GM12878 (cell line): ENCODE results near the gene NFKB2. TPM values are rescaled to one million over a fixed set of nuclear protein-coding genes. Genes with fewer than 3 reads are reported as not detected.
A peak's percentile ranks its signal among the peaks of the same experiment; 100 is the strongest.

Experiments
- CHD4 ChIP-seq: fragments of 200-600 bp; sonication (generic); IDR thresholded peaks from 2 replicates; pipeline ENCODE4 v1.6.1; 2016; ENCODE audit warnings: mild to moderate bottlenecking
- MEF2B ChIP-seq: fragments of 450-650 bp; IDR thresholded peaks from 2 replicates; pipeline ENCODE4 v1.6.1; 2018; ENCODE audit warnings: mild to moderate bottlenecking, moderate library complexity; ENCODE audit not compliant: partially characterized antibody, poor library complexity, severe bottlenecking
- MTA2 ChIP-seq: fragments of 450-650 bp; IDR thresholded peaks from 2 replicates; pipeline ENCODE4 v1.6.1; 2016; ENCODE audit warnings: low read depth, mild to moderate bottlenecking, moderate library complexity
- MXI1 ChIP-seq: fragments of 150-350 bp; IDR thresholded peaks from 2 replicates; pipeline ENCODE4 v1.6.1; 2011; ENCODE audit warnings: low read depth, mild to moderate bottlenecking, inconsistent platforms, low read length, improper control_type of control experiment
- MYC ChIP-seq: IDR thresholded peaks from 2 replicates; pipeline ENCODE4 v1.6.1; 2011; ENCODE audit warnings: mild to moderate bottlenecking, low read length, moderate library complexity, inconsistent platforms; ENCODE audit not compliant: insufficient read depth, insufficient replicate concordance, insufficient read length, severe bottlenecking
- PAX5 ChIP-seq: IDR thresholded peaks from 2 replicates; pipeline ENCODE4 v1.6.1; 2011; ENCODE audit warnings: low read depth, low read length, borderline replicate concordance
- PML ChIP-seq: IDR thresholded peaks from 2 replicates; pipeline ENCODE4 v1.6.1; 2012; ENCODE audit warnings: low read length, inconsistent platforms
- POLR2AphosphoS2 ChIP-seq: IDR thresholded peaks from 2 replicates; pipeline ENCODE4 v1.6.1; 2011; ENCODE audit warnings: low read depth, mild to moderate bottlenecking, low read length, improper control_type of control experiment, moderate library complexity
- SIX5 ChIP-seq: IDR thresholded peaks from 2 replicates; pipeline ENCODE4 v1.6.1; 2011; ENCODE audit warnings: mild to moderate bottlenecking, low read depth, low read length, moderate library complexity; ENCODE audit not compliant: severe bottlenecking
- polyA plus RNA-seq, 11 experiments: library from polyadenylated mRNA; depleted of rRNA in 4 of 11; unstranded in 6 of 11; stranded (reverse) in 5 of 11; fragments of >200 nt; fragmentation: Nextera tagmentation in 4 of 11; fragmentation: Illumina TruSeq in 1 of 11; extraction: Ambion mirVana in 4 of 11; extraction: Trizol in 1 of 11; gene quantifications; 1 replicate in 1 of 11; 2 replicates in 10 of 11; pipeline versions ENCODE4 v1.2.1 to v1.2.3, GENCODE V29; 2011 to 2016; ENCODE audit warnings: inconsistent platforms in 2 of 11, missing spikeins in 2 of 11, low read depth in 1 of 11
- total RNA-seq, 4 experiments: library from RNA; depleted of rRNA in 3 of 4; stranded (reverse); fragments of >200 nt in 3 of 4; fragmentation: Illumina TruSeq in 1 of 4; extraction: Trizol in 1 of 4; gene quantifications; 2 replicates each; pipeline versions ENCODE4 v1.2.1 to v1.2.3, GENCODE V29; 2013 to 2021
- TF ChIP-seq, protein P1 (sequence below): IDR thresholded peaks from 2 replicates; pipeline ENCODE4 v1.6.1; 2011; ENCODE audit warnings: borderline replicate concordance, low read depth, mild to moderate bottlenecking, moderate library complexity, mixed read lengths, low read length; ENCODE audit not compliant: insufficient read depth; ENCODE audit errors: extremely low read length
- TF ChIP-seq, protein P2 (sequence below): fragments of 450-650 bp; IDR thresholded peaks from 2 replicates; pipeline ENCODE4 v1.6.1; 2016; ENCODE audit warnings: mild to moderate bottlenecking
- TF ChIP-seq, protein P3 (sequence below): fragments of 450-650 bp; IDR thresholded peaks from 2 replicates; pipeline ENCODE4 v1.6.1; 2018; ENCODE audit warnings: mild to moderate bottlenecking, low read depth, moderate library complexity; ENCODE audit not compliant: partially characterized antibody
- TF ChIP-seq, protein P4 (sequence below): fragments of 450-650 bp; conservative IDR thresholded peaks from 2 replicates; pipeline ENCODE4 v1.6.1; 2017; ENCODE audit warnings: mild to moderate bottlenecking, moderate library complexity
- TF ChIP-seq, protein P5 (sequence below): fragments of 450-650 bp; IDR thresholded peaks from 2 replicates; pipeline ENCODE4 v1.6.1; 2017; ENCODE audit warnings: mild to moderate bottlenecking, moderate library complexity

The NFKB2 gene
- total and polyA plus RNA-seq, 10 of the 15 experiments (the other 5 are each of a cell fraction or from before 2014, with no cell fraction given) = 0.56 to 144 (median 49.4) TPM

DNA sequence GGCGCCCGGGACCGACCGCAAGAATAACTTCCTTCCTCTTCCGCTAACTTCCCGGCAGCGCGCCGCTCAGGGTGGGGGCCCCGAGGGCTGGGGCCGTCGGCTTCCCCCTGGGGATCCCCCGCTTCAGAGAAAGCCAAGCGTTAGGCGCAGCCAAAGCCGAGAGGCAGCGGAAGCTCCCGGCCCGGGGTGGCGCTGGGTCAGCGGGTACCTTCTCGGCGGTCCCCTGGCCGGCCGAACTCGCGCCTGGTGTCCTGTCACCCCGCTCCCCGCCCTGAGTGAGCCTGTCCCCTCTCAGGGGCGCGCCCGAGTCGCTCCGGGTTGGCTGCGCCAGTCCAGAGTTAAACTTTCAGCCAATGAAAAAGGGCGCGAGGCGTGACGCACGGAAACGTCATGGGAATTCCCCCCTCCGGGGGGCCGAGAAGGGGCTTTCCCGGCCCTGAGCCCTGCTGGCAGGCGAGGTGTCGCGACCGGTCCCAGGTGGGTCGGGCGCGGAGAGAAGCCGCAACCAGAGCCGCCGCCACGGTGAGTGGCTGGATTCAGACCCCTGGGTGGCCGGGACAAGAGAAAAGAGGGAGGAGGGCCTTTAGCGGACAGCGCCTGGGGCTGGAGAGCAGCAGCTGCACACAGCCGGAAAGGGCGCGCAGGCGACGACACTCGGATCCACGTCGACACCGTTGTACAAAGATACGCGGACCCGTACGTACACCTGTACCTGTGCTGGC lies 1.3 kb upstream of the NFKB2 start (continued):
- TF ChIP-seq POLR2AphosphoS2 (peak; percentile 88), MEF2B (peak; percentile 41), MXI1 (no peak; the same call in 1 of the 2 replicates), PML (no peak), CHD4 (no peak), MYC (peak; percentile 54), MTA2 (peak; percentile 36; the same call in 1 of the 2 replicates), SIX5 (no peak), PAX5 (no peak; the same call in 1 of the 2 replicates)
- TF ChIP-seq, protein P1, sequence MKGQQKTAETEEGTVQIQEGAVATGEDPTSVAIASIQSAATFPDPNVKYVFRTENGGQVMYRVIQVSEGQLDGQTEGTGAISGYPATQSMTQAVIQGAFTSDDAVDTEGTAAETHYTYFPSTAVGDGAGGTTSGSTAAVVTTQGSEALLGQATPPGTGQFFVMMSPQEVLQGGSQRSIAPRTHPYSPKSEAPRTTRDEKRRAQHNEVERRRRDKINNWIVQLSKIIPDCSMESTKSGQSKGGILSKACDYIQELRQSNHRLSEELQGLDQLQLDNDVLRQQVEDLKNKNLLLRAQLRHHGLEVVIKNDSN = no peak
- TF ChIP-seq, protein P2, sequence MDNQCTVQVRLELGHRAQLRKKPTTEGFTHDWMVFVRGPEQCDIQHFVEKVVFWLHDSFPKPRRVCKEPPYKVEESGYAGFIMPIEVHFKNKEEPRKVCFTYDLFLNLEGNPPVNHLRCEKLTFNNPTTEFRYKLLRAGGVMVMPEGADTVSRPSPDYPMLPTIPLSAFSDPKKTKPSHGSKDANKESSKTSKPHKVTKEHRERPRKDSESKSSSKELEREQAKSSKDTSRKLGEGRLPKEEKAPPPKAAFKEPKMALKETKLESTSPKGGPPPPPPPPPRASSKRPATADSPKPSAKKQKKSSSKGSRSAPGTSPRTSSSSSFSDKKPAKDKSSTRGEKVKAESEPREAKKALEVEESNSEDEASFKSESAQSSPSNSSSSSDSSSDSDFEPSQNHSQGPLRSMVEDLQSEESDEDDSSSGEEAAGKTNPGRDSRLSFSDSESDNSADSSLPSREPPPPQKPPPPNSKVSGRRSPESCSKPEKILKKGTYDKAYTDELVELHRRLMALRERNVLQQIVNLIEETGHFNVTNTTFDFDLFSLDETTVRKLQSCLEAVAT = peak; percentile 36; the same call in 1 of the 2 replicates
- TF ChIP-seq, protein P3, sequence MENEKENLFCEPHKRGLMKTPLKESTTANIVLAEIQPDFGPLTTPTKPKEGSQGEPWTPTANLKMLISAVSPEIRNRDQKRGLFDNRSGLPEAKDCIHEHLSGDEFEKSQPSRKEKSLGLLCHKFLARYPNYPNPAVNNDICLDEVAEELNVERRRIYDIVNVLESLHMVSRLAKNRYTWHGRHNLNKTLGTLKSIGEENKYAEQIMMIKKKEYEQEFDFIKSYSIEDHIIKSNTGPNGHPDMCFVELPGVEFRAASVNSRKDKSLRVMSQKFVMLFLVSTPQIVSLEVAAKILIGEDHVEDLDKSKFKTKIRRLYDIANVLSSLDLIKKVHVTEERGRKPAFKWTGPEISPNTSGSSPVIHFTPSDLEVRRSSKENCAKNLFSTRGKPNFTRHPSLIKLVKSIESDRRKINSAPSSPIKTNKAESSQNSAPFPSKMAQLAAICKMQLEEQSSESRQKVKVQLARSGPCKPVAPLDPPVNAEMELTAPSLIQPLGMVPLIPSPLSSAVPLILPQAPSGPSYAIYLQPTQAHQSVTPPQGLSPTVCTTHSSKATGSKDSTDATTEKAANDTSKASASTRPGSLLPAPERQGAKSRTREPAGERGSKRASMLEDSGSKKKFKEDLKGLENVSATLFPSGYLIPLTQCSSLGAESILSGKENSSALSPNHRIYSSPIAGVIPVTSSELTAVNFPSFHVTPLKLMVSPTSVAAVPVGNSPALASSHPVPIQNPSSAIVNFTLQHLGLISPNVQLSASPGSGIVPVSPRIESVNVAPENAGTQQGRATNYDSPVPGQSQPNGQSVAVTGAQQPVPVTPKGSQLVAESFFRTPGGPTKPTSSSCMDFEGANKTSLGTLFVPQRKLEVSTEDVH = no peak
- TF ChIP-seq, protein P4, sequence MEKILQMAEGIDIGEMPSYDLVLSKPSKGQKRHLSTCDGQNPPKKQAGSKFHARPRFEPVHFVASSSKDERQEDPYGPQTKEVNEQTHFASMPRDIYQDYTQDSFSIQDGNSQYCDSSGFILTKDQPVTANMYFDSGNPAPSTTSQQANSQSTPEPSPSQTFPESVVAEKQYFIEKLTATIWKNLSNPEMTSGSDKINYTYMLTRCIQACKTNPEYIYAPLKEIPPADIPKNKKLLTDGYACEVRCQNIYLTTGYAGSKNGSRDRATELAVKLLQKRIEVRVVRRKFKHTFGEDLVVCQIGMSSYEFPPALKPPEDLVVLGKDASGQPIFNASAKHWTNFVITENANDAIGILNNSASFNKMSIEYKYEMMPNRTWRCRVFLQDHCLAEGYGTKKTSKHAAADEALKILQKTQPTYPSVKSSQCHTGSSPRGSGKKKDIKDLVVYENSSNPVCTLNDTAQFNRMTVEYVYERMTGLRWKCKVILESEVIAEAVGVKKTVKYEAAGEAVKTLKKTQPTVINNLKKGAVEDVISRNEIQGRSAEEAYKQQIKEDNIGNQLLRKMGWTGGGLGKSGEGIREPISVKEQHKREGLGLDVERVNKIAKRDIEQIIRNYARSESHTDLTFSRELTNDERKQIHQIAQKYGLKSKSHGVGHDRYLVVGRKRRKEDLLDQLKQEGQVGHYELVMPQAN = peak; percentile 83
- TF ChIP-seq, protein P5, sequence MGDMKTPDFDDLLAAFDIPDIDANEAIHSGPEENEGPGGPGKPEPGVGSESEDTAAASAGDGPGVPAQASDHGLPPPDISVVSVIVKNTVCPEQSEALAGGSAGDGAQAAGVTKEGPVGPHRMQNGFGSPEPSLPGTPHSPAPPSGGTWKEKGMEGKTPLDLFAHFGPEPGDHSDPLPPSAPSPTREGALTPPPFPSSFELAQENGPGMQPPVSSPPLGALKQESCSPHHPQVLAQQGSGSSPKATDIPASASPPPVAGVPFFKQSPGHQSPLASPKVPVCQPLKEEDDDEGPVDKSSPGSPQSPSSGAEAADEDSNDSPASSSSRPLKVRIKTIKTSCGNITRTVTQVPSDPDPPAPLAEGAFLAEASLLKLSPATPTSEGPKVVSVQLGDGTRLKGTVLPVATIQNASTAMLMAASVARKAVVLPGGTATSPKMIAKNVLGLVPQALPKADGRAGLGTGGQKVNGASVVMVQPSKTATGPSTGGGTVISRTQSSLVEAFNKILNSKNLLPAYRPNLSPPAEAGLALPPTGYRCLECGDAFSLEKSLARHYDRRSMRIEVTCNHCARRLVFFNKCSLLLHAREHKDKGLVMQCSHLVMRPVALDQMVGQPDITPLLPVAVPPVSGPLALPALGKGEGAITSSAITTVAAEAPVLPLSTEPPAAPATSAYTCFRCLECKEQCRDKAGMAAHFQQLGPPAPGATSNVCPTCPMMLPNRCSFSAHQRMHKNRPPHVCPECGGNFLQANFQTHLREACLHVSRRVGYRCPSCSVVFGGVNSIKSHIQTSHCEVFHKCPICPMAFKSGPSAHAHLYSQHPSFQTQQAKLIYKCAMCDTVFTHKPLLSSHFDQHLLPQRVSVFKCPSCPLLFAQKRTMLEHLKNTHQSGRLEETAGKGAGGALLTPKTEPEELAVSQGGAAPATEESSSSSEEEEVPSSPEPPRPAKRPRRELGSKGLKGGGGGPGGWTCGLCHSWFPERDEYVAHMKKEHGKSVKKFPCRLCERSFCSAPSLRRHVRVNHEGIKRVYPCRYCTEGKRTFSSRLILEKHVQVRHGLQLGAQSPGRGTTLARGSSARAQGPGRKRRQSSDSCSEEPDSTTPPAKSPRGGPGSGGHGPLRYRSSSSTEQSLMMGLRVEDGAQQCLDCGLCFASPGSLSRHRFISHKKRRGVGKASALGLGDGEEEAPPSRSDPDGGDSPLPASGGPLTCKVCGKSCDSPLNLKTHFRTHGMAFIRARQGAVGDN = 0 out of 2 replicates have a peak, but pooled peaks have one; percentile 69
